GM12873 (cell line): Measurements from ENCODE around the gene MYD88.
A peak's percentile ranks its signal among the peaks of the same experiment; 100 is the strongest.

Source experiments
- CTCF ChIP-seq: IDR thresholded peaks from 2 replicates; pipeline ENCODE4 v1.5.1; 2012; ENCODE audit warnings: low read depth, mild to moderate bottlenecking, moderate library complexity, low read length, control low read depth; ENCODE audit not compliant: insufficient read depth; ENCODE audit errors: missing control alignments

Gene MYD88

GRCh38 chr3:38130631-38131065, 7.8 kb upstream of the MYD88 start:
- TF ChIP-seq CTCF: no peak

- peak; percentile 52 for TF ChIP-seq CTCF
These were observed 6.7 kb upstream of the MYD88 start for GRCh38 chr3:38131621-38132369.

GRCh38 chr3:38133209-38133556, 5.3 kb upstream of the MYD88 start:
- TF ChIP-seq CTCF: no peak

GRCh38 chr3:38133557-38134405, 4.7 kb upstream of the MYD88 start:
- no peak for TF ChIP-seq CTCF

GRCh38 chr3:38136393-38136776, 2.1 kb upstream of the MYD88 start:
- TF ChIP-seq CTCF: no peak

GRCh38 chr3:38136777-38137614, 1.5 kb upstream of the MYD88 start, which contains the start of gene ACAA1:
ACAA1 (minus strand) TSS chr3:38137127; CDS start chr3:38137035, 92 bp downstream.
- TF ChIP-seq CTCF: no peak
